Body of pancreas (tissue), 4 donors: ENCODE results near the gene SMIM5.

ENCODE experiments used
- CTCF ChIP-seq, 7 experiments: fragments of 450-650 bp in 4 of 7; fragments of 200-600 bp in 3 of 7; sonication (generic) in 3 of 7; IDR thresholded peaks; one replicate each; pipeline ENCODE4 v1.5.1; 2016 to 2019; ENCODE audit warnings: antibody characterized with exemption in 7 of 7
- POLR2A ChIP-seq, 3 donors: fragments of 450-650 bp; IDR thresholded peaks; one replicate each; pipeline ENCODE4 v1.6.1; 2016; ENCODE audit warnings: antibody characterized with exemption in 3 of 3, mild to moderate bottlenecking in 2 of 3

DNA sequence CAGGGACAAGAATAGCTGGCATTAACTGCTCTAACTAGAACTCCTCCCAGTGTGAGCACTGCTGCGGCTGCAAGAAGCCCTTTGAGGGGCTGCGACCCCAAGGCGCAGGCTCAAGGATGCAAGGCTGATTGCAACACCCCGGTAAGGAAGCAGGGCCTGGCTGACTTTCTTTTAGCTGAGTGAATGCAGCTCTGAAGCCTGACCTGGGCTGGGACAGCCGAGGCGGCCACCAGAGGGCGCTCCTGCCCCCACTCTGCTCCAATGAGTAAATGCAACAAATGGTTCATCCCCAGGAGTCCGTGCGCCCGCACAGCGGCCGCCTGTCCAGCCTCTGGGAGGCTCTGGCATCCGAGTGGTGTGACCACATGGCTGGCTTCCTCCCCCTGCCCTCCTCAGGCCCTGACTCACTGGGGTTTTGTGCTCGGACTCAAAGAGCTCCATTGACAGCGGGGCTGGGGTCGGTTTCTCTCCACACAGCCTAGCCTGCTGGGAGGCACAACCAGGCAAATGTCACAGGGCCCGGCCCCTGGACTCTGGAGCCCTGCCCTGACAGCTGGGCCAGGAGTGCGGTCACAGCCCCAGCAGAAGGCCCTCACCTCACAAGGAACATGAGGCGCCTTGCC lies at the start of gene SMIM5:
- peak; percentile 85 to 97 (median 93) for TF ChIP-seq CTCF (IDR thresholded peaks at IDR 0.05)
- no peak for TF ChIP-seq POLR2A (IDR thresholded peaks at IDR 0.05)
